Gastroesophageal sphincter (tissue), 3 donors: Measurements from ENCODE around the gene CCNYL1.

Source experiments
- POLR2A ChIP-seq, 2 donors: fragments of 450-650 bp; IDR thresholded peaks; one replicate each; pipeline ENCODE4 v1.6.1; 2017; ENCODE audit warnings: antibody characterized with exemption in 2 of 2, mild to moderate bottlenecking in 2 of 2, moderate library complexity in 1 of 2
- POLR2AphosphoS5 ChIP-seq: sonication (generic); formaldehyde crosslinking; IDR thresholded peaks from one replicate; pipeline ENCODE4 v1.6.1; 2017; ENCODE audit warnings: antibody characterized with exemption
- TF ChIP-seq, protein P1 (sequence below), 4 experiments: fragments of 200-600 bp in 2 of 4; fragments of 450-650 bp in 2 of 4; sonication (generic) in 1 of 4; IDR thresholded peaks; one replicate each; pipeline ENCODE4 v1.5.1; 2017 to 2019; ENCODE audit warnings: antibody characterized with exemption in 4 of 4, mild to moderate bottlenecking in 2 of 4, moderate library complexity in 2 of 4

DNA sequence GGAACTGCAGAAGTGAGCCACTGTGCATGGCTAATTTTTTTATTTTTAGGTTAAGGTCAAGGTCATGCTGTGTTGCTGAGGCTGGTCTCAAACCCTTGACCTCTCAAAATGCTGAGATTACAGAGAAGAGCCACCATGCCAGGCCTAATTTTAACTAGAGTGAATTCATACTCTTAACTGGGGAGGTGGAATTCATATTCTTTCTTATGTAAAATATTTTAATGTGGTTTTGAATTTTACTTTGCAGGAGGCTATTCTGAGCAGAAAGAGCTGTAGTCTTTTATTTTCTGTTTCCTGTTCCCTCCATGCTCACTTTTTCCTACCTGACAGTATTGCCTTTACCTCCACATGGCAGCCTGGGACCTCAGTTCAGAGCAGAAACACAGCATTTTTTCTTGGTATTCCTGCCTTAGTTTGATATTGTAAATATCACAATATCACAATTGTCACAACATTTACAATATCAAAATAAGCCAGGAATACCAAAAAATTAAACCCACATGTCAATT, 37.1 kb upstream of the CCNYL1 start:
- TF ChIP-seq, protein P1, sequence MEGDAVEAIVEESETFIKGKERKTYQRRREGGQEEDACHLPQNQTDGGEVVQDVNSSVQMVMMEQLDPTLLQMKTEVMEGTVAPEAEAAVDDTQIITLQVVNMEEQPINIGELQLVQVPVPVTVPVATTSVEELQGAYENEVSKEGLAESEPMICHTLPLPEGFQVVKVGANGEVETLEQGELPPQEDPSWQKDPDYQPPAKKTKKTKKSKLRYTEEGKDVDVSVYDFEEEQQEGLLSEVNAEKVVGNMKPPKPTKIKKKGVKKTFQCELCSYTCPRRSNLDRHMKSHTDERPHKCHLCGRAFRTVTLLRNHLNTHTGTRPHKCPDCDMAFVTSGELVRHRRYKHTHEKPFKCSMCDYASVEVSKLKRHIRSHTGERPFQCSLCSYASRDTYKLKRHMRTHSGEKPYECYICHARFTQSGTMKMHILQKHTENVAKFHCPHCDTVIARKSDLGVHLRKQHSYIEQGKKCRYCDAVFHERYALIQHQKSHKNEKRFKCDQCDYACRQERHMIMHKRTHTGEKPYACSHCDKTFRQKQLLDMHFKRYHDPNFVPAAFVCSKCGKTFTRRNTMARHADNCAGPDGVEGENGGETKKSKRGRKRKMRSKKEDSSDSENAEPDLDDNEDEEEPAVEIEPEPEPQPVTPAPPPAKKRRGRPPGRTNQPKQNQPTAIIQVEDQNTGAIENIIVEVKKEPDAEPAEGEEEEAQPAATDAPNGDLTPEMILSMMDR (IDR thresholded peaks at IDR 0.05), result no peak
- no peak for TF ChIP-seq POLR2A (IDR thresholded peaks at IDR 0.05)
- TF ChIP-seq POLR2AphosphoS5, result no peak
